HG02623 (cell line): Measurements from ENCODE around the gene SHH.

Experiments used
- ATAC-seq: cut with Tn5 transposase; IDR thresholded peaks from one replicate; pipeline ENCODE4 v1.9.1; 2021; ENCODE audit warnings: moderate library complexity; ENCODE audit not compliant: unreplicated experiment

The SHH gene

DNA sequence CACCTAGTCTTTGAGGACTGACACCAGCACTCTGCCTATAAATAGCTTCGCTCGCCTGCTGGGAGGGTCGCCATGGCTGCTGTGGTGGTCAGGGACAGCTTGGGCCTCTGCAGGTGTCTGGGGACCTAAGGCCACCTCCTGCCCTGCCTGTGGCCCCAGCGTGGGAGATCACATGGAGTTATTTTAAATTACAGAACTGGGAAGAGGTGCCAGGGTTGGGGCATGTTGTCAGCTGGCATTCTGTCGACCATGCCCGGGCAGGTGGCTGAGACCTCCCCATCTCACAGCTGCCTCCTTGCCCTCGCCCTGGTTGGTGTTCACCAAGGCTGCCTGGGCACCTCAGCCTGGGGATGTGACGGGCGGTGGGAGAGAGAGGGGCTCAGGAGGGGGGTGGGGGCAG lies 18.1 kb downstream of the SHH start:
- ATAC-seq: no peak

DNA sequence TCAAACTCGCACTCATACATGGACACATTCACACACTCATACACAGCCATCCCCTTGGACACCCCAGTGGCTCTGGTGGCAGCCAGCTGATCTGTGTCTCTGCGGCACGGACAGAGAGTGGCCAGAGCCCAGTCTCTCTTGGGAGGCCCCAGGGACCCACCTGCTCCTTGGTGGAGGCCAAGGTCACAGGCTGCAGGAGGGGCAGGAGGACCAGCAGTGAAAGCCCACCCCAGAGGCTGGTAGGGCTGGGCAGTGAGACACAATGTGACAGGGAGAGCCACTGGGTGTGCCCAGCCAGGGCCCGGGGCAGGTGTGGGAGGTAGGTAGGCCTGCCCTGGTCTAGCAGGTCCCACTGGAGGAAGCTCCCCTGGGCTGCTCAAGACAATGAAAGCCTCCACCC lies 18.5 kb downstream of the SHH start:
- no peak for ATAC-seq

DNA sequence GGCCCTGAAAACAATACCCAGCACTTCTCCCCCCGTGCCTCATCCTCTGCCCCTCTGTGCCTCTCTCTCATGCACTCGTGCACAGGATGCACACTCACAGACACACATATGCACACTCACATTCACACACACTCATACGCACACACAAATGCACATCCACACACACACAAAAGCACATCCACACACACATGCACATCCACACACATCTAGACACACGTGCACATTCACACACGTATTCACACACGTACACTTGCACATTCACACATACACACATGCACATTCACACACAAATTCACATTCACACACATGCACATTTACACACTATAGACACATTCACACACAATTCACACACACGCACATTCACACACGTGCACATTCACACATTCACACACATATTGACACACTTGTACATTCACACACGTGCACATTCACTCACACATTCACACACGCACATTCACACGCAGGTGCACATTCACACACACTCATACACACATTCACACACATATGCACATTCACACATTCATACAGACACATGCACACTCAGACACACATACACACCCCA lies 19.2 kb downstream of the SHH start:
- no peak for ATAC-seq

DNA sequence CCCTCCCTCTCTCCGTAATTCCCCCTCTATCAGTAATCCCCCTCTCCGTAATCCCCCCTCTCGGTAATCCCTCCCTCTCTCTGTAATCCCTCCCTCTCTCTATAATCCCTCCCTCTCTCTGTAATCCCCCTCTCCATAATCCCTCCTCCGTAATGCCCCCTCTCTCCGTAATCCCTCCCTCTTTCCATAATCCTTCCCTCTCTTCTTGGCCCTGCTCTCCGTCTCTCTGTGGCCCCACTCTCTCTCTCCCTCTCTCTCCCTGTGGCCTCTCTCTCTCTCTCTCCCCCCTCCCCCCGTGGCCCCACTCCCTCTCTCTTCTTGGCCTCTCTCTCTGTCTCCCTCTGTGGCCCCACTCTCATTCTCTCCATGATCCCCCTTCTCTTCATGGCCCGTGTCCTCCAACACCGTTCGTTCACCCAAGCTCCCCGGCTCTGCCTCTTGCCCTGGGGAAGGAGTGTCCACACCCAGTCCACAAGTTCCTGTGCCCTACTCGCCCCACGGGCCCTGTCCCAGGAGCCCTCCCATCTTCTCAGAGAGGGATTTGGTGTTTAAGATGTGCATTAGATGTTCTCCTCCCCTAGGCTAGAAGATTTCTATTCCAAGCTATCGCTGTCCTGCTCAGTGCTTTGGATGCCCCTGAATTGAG lies 19.8 kb downstream of the SHH start:
- ATAC-seq: no peak

DNA sequence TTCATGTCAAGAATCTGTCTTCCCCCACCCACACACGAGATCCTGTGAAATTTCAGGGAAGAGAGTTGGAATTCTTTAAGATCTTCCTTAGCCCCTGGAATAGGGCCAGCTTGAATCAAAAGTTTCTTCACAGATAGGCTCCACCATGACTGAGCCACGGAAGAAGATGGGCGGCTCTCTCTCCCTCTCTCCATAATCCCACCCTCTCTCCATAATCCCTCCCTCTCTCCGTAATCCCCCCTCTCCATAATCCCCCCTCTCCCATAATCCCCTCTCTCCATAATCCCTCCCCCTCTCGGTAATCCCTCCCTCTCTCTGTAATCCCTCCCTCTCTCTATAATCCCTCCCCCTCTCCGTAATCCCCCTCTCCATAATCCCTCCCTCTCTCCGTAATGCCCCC lies 20.4 kb downstream of the SHH start:
- no peak for ATAC-seq

DNA sequence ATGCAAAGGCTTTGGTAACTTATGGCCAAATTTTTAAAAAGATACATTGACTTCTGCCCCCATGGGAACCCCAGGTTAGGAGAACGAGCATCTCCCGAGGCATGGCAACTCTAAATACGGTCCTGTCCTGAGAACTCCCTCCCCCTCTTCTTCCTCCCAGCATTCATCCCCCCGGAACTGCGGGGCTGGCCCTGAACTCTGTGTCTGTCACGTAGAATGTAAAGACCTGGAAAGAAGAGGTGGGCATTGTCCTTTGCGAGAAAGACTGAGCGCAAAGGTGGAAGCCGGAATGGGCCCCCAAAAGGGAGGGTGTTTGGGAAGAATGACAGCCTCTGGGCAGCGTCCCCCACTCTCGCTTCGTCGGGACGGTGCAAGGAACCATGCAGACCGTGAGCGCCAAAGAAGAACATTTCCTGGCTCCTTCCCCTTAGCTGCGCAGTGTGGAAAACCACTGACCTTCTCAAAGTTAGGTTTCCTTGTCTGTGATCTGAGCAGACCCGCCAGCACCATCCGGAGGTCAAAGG lies 21.0 kb downstream of the SHH start:
- ATAC-seq: no peak

DNA sequence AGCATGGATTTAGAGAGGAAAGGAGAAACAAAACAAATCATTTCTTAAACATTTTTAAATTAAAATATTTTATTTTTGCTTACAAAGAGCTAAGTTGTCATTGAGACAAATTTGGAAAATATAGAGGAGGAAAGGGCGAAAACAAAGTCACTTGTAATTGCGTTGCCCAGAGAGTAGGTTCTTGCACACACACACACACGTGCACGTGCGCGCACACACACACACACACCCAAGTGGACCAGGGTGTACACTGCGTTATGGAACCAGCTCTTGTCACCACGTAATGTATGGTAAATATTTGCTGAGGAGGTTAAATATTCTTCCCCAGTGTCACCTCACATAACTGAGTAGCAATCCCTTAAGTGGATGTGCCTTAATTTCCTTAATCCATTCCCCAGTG lies 21.6 kb downstream of the SHH start:
- ATAC-seq: no peak

DNA sequence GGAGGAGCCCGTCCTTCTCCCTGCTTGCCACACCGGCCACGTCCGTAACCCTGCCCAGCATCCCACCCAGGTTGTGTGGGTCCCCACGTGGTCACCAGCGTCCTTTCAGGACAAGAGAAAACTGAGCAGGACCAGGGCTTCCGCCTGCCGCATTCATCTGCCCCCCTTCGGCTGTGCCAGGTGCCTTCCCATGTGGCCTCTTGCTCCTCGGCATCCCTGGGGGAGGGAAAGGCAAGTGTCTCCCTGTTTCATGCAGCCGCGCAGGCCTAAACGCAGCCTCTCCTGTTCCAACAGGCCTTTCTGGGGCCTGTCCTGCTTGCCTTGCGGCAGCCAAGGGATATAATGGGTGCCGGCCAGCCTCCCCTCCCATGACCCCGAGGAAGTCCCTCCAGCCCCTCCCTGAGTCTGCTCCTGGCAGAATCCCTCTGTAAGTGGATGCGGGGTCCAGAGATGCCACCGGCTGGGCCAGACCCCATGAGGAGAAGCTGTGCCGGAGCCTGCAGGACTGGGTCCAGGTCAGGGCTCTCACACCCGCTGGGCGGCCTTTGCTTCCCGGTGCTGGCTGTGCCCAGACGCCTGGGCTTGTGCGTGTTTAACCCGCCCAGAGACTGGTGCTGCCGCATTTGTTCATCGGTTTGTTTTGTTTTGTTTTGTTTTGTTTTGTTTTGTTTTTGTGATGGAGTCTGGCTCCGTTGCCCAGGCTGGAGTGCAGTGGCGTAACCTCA lies 23.1 kb downstream of the SHH start:
- ATAC-seq: no peak

DNA sequence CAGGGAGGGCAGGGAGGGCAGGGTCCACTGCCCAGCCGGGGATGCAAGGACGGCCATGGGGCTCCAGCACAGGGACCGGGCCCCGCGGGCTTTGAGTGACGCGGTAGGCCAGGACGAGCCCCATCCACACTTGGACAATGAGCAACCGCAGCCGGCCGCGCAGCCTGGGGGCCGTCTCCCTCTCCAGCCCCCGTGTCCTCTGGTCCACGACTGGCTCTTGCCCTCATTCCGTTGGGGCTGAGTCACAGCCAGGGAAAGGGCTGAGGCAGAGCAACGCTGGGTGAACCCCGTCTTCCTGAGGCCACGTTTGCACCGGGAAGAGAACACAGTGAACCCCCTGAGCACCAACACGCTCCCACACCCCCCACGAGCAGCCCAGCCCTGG lies 23.7 kb downstream of the SHH start:
- no peak for ATAC-seq

DNA sequence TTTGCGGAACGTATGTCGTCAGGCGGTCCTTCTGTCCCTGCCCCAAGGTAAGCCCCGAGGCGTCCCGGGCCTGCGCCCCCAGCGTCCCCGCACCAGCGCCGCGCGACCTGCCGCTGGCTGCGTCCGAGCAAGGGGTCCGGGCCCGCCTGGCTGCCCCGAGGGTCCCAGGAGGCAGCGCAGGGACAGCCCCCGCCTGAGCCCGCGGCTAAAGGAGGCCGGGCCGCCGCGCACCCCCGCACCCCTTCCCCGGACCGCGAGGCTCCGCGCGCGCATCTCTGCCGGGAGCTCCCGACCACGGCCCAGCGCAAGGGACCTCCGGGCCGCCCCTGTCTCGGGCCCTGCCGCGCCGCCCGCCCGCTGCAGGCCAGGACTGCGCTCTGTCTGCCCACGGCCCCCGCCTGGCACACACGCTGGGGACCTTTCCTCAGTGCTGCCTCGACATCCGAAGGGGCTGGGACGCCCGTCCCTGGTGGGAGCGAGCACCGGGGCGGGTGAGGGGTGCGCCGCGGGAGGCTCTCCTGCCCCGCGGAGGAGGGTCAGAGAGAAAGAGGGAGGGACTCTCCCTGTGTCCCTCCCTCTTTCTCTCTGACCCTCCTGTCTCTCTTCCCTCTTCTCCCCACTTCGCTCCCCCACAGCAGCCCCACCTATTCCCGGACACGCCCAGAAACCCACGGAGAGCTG lies 25.0 kb downstream of the SHH start:
- no peak for ATAC-seq

DNA sequence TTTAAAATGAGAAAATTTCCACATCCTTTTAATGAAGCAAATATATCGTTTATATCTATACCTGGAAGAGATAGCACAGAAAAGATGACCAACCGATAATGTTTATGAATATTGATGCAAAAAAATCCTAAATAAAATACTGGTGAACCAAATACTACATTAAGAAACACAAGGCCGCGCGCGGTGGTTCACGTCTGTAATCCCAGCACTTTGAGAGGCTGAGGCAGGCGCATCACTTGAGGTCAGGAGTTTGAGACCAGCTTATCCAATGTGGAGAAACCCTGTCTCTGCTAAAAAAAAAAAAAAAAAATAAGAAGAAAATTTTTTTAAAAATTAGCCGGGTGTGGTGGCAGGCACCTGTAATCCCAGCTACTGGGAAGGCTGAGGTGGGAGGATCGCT lies 25.8 kb downstream of the SHH start:
- no peak for ATAC-seq

DNA sequence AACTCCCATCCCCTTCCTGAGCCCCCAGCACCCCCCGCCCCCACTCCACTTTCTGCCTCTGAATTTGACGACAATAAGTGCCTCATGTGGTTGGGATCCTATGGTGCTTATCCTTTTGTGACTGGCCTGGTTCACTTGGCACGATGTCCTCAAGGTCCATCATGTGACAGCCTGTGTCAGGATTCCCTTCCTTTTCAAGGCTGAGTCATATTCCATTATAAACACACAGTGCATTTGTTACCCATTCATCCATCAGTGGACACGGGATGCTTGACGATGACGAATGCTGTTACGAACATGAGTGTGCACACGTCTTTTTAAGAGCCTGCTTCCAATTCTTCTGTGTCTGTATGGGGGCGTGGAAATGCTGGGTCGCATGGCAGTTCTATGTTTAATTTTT lies 26.7 kb downstream of the SHH start:
- no peak for ATAC-seq

DNA sequence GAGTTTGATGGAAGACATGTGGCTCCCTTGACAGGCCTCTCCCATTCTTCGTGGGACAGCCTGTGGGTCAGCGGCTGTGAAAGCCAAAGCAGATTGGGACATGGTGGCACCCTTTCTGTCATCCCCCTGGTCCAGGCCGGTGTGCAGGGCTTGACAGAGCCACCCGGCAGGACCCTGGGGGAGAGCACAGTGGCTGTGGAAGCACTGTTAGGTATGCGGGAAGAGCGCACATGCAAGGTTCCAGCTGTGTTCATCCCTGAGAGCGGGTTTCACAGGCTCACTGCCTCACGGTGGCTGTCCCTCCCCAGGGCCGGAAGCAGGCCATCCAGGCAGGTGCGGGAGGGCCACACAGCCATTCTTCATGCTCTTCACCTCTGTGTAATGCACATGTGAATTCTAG lies 29.8 kb downstream of the SHH start:
- ATAC-seq: no peak

DNA sequence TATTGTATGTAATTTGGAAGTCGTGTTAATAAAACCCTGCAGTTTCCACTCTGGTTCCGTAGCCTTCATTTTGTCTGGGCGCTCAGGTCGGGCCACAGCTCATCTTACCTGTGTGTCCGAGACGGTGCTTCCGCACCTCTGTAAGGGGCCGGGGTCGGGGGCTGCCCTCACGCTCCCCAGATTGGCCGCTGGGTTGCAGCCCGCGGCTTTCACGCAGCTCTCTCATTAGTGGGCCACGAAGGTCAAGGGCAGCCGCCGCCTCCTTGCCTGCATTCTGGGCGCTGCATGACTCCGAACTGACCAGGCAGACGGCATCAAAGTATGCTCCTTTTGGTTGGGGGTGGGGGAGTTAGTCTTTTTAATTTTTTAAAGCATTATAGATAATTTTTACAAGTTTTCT lies 30.8 kb downstream of the SHH start:
- no peak for ATAC-seq

DNA sequence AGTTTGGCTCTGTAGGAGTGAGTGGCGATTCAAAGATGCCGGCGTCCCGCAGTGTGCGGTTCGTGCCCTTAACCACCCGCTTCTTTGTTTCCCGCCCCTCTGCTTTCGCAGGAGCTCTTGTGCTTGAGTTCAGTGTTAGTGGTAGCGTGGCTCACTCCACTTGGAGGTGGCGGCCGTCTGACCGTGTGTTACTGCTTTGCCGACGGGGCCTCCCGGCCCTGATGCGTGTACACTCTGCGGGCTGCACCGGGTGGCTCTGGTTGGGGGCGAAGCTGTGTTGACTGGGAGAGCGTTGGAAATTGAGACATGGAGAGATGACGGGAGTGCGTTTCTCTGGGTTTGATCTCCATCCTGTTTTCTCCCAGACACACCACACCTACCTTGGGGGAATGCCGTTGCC lies 31.4 kb downstream of the SHH start:
- ATAC-seq: no peak

DNA sequence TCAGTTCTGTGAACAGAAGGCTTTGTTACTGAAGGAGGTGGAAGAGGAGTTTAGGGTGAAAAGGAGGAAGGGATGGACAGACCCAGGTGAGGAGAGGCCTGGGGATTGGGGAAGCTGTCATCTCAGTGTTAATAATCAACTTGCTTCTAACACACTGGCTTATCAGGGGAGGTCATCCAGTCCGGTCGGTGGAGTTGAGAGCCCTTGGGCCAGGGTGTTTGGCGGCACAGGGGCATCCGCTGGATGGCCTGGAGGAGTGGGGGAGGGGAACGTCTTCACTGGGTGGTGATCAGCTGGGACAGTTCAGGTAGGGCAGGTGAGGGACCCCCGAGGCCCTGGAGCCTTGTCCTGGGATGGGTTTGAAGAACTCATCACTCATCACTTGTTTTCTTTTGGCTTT lies 33.9 kb downstream of the SHH start:
- no peak for ATAC-seq

DNA sequence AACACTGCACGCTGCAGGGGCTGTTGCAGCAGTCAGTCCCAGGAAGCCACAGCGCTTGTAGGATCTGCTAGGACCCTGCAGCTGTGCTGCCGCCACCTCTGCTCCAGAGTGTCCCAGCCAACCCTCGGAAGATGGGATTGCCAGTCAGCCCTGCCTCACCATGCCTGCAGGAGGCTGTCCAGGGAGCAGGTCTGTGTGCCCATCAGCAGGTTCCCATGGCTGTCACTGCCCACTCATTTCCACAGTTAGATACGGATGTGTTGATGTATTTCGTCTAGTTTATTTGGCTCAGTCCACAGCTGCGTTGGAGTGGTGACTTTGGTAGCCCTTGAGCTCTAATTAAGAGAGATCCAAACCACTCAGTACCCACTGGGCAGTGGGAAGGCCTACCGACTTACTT lies 35.7 kb downstream of the SHH start:
- no peak for ATAC-seq

DNA sequence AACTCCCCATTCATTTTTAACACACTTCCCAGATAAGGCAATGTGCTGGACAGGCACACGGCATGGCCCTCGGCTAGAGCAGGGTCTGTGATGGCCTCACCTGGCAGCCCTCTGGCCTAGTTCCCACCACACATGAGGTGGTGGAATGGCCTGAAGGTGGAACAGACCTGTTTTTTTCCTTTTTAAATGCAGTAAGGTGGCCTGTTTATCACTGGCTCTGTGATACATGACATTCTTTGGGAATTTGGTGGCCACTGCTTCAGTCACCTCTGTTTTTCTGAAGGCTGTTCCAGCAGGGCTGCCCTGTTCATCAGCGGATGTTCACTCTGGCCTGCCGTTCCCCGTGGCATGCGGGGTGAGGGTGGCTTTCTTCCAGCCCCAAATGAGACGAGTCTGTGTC lies 36.6 kb downstream of the SHH start:
- no peak for ATAC-seq

DNA sequence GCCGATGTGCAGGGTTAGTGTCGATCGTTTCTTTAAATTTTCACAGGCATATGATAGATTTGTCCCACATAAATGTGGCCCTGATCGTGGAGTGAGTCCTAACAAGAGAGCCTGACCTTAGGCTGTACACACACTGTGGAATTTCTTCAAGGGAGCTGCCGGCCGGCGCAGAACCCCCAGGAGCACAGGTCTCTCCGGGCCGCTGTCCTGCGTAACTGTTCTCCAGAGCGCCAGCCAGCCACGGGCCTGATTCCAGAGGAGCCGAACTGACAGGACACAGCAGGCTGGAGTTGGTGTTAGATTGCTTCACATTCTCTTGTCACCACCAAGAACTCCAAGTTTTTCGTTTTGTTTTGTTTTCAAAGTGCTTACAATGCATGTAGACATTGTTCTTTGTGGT lies 37.3 kb downstream of the SHH start:
- no peak for ATAC-seq

DNA sequence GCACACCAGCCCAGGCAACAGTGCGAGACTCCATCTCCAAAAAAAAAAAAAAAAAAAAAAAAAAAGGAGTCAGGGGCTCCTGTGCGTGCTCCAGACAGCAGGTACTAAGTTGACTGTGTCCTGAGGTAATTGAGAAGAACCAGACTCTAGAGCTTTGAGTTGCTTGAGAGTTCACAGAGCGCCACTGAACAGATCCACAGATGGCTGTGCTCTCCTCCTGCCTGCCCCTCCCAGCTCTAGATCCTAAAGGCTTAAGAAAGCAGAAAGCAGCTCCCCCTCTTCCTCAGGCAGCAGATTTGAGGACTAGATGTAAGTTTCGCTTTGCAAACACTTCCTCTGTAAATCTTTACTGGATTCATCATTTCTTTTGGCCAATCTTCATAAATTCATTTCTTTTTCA lies 38.7 kb downstream of the SHH start:
- no peak for ATAC-seq

DNA sequence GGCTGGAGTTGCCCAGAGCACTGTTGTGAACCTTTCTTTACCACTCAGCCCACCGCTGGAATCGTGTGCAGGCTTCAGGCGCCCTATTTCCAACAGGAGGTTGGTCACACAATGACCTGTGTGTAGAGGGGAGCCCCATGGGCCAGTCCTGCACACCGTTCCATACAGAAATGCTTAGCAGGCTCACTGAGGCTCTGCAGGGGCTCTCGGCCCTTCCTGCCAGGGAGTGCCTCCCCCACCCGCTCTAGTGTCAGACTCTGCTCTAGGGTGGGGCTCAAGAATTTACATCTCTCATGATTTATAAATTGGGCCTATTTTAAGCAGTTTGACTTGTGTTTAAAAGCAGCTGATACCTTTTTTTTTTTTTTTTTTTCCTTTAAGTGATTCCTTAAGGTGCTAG lies 42.0 kb downstream of the SHH start:
- no peak for ATAC-seq

DNA sequence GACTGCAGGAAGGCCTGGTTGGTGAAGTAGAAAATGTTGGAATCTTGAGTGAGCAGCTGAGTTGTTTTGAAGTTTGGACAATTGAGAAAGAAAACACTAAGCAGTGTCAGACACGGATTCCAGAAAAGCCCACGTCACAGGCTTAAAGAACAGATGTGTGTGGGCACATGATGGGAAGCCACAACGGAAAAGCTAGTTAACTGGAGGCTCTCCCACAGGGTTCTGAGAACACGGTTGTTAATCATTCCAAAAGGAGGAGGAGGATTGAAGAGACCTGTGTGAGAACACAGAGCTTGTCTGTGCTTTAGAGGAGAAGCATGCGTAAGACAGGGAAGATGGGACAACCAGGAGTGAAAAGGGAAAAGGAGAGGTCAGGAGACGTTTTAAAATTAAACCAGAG lies 42.6 kb downstream of the SHH start:
- ATAC-seq: no peak
